HG03159 (cell line): ENCODE measurements around the gene MGLL.

ENCODE experiments used
- ATAC-seq: cut with Tn5 transposase; IDR thresholded peaks from one replicate; pipeline ENCODE4 v1.9.1; 2021; ENCODE audit warnings: mild to moderate bottlenecking, moderate library complexity; ENCODE audit not compliant: unreplicated experiment

Gene MGLL

GRCh38 chr3:127835993-127836882 is 13.9 kb upstream of the MGLL start:
- ATAC-seq: peak; percentile 82

- ATAC-seq: no peak
Observed at GRCh38 chr3:127834771-127835170, 12.5 kb upstream of the MGLL start.

- no peak for ATAC-seq
Observed at GRCh38 chr3:127833281-127834032, 11.1 kb upstream of the MGLL start.

- ATAC-seq: no peak
Observed at GRCh38 chr3:127831723-127832172, 9.4 kb upstream of the MGLL start.

GRCh38 chr3:127829537-127829936 is 7.2 kb upstream of the MGLL start:
- no peak for ATAC-seq

- ATAC-seq: no peak
Observed at GRCh38 chr3:127827808-127828207, 5.5 kb upstream of the MGLL start.

- ATAC-seq: no peak
Observed at GRCh38 chr3:127825756-127826155, 3.4 kb upstream of the MGLL start.

- ATAC-seq: no peak
Observed at GRCh38 chr3:127824151-127824825, 2.0 kb upstream of the MGLL start.

GRCh38 chr3:127823426-127823857 is 1.1 kb upstream of the MGLL start:
- no peak for ATAC-seq

GRCh38 chr3:127822682-127823425 is 539 bp upstream of the MGLL start:
- peak; percentile 44 for ATAC-seq

GRCh38 chr3:127821394-127821793 is 921 bp downstream of the MGLL start:
- no peak for ATAC-seq

GRCh38 chr3:127820826-127821313 is 1.4 kb downstream of the MGLL start:
- no peak for ATAC-seq

GRCh38 chr3:127820221-127820825 is 2.0 kb downstream of the MGLL start:
- peak; percentile 34 for ATAC-seq

GRCh38 chr3:127819656-127820055 is 2.7 kb downstream of the MGLL start:
- ATAC-seq: no peak

- ATAC-seq: no peak
Observed at GRCh38 chr3:127819086-127819485, 3.2 kb downstream of the MGLL start.

GRCh38 chr3:127817406-127817841 is 4.9 kb downstream of the MGLL start:
- no peak for ATAC-seq

GRCh38 chr3:127816783-127817405 is 5.4 kb downstream of the MGLL start:
- ATAC-seq: no peak

GRCh38 chr3:127815641-127816605 is 6.4 kb downstream of the MGLL start:
- no peak for ATAC-seq
